GM19372 (cell line): ENCODE measurements around the gene CCDC69.

ENCODE experiments used
- ATAC-seq: cut with Tn5 transposase; IDR thresholded peaks from one replicate; pipeline ENCODE4 v1.9.1; 2021; ENCODE audit warnings: mild to moderate bottlenecking, low read depth, moderate library complexity; ENCODE audit not compliant: unreplicated experiment

The CCDC69 gene

DNA sequence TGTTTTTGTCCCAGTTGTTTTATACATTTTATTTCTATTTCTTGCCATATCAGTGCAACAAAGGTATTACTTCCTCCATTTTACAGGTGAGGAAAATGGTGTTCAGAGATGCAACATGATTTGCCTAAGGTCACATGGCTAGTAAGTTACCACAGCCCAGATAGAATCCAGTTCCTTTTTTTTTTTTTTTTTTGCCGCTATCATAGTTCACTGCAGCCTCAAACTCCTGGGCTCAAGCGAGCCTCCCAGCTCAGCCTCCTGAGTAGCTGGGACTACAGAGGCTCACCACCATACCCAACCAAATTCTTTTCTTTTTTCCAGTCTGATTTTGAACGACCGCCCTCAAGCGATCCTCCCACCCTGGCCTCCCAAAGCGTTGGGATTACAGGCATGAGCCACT lies 480 bp upstream of the CCDC69 start:
- ATAC-seq: no peak

DNA sequence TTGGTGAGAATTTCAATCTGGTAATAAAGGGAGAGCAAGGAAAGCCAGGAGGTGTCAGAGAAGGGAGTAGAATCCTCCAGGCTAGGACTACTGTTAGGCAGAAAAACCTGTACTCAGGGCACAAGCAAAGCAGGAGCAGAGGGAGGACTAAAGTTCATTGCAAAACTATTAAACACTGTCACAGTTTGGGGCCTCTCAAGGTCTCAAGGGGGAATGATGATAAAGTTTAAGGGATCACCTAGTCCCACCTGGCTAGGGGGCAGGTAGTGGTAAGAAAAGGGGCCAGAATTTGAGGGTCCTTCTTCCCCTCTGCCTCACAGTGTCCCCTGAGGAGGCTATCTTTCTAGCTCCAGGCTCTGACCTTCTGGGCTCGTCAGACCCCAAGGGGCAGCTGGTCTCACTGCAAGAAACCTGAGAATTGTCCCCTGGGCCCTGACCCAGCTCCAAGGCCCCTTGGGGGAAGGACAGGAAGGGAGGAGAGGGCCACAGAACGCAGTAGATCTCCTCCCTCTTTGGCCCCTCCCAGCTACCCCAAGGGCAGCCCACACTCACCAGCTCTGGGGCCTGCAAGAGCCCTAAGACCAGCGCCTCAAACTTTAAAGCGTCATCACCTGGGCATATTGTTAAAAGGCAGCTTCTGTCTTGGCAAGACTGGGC lies 974 bp downstream of the CCDC69 start:
- ATAC-seq: peak; percentile 66

DNA sequence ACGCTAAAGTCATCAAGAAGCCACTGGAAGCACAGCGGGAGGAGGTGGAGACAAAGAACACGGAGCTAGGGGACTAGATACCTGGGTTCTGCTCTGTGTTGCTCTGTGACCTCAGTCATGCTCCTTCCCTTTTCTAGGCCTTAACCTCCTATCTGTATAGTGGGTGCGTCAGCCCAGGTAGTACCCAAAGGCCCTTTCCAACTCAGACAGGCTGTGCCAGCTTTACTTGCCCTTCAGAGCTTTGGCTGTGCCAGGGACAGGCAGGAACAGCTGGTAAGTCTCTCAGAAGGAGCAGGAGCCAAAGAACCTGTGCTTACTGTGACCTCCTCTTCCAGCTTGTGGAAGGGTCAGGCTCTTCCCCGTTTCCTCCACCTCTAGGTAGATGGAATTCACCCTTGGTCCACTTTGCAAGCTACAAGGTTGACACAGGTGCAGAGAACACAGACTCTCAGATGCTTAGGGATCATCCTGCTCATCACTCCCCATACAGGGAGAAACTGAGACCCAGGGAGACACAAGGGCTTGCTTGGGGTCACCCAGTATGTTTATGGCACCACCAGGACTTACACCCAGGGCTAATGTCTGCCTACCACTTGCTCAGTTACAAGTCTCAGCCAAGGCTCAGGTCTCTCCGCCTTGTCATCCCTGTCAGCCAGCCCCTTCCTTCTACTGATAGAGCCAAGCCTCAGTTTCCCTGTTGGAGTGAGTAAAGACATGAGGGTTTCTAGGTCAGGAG lies 1.7 kb downstream of the CCDC69 start:
- ATAC-seq: no peak

DNA sequence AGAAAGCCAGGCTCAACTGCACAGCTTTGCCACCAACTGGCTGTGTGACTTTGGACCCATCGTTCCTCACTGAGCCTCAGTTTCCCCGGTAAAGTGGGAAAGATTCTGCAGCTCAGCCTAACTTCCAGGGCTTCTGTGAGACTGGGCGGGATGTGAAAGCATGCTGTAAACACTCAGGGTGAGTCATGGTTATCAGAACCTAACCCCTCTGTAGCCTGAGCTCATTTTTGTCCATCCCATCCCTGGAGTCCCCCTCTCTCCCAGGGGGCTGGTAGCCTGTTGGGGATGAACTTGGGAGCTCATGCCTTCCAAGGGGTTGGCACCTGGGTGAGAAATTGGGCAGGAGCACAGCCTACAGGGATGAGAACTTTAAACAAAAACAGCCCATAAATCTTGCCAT lies 2.3 kb downstream of the CCDC69 start:
- ATAC-seq: no peak

DNA sequence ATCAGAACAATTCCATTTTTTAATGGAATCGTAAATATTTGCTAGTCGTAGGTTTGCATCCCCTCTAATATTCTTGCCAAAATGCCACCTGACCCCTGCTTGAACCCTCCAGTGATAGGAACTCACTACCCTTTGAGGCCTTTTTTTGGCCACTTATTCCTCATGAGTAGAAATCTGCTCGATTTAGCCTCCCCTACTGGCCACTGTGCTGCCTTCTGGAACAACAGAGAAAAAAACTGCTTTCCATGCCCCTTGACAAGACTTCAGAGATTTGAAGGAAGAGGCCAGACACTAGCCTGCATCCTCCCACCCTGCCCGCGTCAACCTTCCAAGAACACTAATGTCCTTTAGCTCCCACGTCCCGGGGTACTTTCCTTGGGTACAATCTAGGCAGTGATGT lies 4.1 kb downstream of the CCDC69 start:
- no peak for ATAC-seq

DNA sequence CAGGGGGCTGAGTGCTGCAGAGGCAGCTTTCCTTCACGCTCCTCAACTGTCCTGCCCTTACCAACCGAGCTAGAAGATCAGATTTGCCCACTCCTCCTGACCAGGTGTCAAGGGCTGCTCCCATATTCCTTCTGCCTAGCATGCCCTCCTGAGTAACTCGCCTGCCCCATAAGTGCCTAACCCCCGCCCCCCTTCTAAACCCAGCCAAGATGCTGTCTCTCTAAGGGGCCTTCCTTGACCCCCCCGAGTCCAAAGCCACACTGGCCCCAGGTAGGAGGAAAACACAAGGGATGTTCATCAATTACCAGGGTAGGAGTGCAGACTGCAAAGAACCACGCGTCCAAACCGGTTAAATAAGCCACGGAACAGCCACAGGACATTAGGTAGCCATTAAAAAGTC lies 4.8 kb downstream of the CCDC69 start:
- ATAC-seq: no peak

DNA sequence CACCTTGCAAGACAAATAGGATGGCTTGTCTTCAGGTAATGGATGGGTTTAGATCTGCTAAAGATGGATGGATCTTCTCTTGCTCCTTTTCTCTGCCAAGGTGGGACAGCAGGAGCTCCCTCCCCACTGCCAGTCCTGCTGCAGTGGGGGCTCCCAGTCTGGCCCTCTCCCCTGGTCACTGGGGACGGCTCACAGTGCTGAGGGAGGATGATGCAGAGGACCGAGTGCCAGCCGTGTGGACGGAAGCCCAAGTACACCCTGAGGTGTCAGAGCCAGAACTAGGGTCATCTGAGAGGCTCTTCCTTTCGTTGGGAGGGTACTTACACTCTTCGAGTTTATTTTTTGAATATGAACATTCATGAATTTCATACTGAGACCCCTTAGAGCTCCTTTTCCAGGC lies 5.7 kb downstream of the CCDC69 start:
- no peak for ATAC-seq

DNA sequence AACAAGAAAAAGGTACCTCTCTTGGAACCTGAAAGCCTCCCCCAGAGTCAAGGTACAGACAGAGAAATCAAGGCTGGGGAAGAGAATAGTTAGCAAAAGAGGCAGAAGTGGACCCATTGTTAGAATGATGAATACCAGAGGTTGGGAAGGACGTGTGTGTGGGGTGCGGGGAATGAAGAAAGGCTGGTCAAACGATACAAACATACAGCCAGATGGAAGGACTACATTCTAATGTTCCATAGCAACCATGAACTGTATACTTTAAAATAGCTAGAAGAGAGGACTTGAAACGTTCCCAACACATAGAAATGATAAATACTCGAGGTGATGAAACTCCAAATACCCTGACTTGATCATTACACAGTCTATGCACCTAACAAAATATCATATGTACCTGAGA lies 7.1 kb downstream of the CCDC69 start:
- no peak for ATAC-seq

DNA sequence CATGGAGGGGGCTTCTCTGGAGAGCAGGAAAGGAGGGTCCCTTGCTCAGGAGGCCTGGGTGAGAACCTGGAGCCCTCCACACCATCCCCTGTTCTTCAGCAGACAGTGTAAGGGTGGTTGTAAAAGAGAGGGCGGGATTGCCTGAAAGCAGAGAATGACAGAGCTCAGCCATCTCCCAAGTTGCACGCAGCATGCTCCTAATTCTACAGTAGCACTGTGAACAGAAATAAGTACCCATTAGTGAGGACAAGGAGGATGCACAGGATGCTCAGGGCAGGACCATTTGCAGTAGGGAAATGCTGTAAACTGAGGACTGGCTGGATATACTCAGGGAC lies 8.4 kb downstream of the CCDC69 start:
- no peak for ATAC-seq

DNA sequence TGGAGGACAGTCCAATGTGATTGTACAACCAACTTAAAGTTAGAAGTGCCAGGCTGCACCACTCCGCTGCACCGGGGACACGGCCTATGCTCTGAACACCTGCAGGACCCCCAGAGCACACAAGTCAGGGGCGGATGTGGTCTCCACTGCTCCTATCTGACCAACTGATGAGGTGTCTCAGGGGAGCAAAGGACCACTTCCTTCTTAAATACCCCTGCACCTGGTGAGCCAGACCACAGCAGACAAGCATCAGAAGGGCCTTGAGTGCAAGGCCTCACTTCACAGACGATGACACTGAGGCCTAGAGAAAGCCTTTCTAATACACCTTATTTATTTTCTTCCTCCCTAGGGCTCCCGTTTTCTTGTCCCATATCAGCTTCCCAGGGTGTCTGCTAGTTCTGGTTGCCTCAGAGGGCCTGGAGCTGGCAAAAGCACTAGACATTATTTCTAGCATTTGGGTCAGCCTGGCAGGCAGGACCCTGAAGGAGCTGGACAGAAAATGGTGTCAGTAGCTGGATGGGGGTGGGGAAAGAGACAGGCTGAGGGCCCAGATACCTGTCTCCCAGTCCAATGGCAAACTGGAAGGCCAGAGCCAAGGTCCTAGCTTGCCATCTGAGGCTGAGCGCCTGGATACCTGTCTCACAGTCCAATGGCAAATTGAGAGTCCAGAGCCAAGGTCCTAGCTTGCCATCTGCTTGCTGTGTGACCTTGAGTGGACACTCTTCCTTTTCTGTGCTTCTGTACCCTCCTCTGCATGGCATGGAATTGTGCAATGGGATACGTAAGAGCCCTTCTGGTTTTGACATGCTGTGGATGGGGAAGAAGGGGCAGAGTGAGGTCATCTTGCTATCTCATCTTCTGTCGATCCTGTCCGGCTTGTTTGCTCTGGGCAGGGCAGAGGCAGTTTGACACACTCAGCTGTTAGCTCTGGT lies 9.0 kb downstream of the CCDC69 start:
- ATAC-seq: peak; percentile 44

DNA sequence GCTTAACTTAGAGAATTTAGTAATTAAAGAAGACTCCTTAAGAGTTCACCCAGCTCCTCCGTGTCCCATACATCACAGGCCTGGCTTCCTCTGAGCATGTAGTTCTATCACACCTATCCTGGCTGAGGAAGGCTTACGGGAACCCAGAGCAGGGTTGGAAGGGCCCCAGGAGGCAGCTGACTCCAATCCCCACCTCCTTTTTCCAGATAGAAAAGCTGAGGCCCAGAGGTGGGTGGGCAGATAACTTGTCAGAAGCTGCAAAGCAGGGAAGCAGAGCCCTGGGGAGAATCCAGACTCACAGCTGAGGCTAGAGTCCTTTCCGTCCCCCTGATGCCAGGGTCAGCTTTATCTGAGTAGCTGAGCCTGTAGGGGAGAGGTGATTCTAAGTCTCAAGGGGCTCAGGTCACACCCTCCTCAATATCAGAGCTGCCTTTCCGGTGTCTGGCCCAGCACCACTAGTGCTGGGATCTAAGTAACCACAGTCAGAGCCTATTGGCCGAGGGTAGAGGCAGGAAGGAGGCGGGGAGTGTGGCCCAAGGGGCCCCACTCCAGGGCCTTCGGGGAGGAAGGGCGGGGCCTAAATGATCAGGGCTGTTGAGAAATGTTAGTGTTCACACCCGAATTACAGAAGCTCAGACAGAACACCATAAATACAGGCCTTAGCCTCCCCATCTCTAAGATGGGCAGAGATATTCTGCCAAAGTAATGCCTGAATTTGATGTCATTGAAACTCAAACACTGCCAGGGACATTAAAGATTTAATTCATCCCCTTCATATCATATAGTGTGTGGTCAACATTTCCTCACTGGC lies 9.9 kb downstream of the CCDC69 start:
- peak; percentile 77 for ATAC-seq

DNA sequence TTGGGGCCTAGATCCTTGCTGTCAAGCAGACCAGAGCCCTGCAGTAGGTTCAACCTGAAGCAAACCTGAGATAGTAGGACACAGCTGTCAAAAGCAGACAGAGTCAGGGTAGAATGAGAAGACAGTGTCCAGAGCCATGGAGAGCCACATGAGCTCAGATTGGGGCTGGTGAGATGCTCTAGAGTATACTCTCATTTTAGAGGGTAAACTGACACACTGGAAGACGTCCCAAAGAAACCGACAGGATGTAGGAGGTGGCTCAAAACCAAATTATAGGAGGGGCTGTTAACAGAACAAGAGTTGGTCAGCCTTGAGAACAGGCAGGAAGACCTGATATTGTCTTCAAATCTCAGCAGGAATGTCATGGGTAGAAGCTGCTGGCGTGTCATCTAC lies 11.5 kb downstream of the CCDC69 start:
- ATAC-seq: no peak

DNA sequence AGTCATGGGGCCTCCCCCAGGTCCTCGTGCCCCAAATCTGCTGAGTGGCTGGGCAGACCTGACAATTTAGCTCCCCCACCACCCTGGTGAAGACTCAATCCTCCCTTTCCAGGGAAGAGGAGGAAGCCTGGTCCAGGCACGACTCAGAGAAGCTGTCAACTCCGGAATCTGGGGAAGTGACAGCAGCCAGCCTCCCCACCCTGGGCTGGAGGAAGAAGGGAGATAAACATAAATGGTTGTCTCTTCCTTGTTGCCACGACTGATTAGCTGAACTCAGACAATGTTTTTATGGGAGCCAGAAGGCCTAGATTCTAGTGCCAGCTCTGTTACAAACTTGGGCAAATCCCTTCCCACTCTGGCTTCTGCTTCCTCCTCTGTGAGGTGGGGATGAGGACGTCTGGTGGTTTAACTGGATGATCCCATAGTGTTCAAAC lies 15.4 kb downstream of the CCDC69 start:
- no peak for ATAC-seq

DNA sequence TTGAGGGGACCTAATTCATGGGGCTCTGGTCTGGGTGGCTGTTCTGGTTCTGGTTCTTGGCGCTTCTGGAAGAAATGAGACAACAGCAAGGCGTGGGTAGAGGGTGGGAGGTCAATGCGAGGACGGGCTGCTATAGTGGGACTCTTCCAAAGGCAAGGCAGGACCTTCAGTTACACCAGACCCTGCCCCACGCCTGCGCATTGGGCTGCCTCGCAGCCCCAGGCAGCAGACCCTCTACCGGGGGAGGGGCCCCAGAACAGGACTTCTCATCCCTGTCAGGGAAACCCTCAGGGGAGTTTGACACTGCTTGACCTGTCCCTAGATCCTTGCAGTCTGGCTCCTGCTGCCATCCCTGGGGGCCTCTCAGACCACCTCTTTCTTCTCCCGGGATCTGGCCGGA lies 18.5 kb downstream of the CCDC69 start:
- no peak for ATAC-seq

DNA sequence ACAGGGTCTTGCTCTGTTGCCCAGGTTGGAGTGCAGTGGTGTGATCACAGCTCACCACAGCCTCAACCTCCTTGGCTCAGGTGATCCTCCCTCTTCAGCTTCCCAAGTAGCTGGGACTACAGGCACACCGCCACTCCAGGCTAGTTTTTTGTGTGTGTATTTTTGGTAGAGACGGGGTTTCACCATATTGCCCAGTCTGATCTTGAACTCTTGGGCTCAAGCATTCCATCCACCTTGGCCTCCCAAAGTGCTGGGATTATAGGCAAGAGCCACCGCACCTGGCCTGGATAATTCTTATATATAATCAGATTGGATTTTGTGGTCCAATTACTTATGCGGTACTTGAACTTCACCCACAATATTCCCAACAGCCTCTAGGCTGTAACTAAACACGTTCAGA lies 19.8 kb downstream of the CCDC69 start:
- no peak for ATAC-seq

DNA sequence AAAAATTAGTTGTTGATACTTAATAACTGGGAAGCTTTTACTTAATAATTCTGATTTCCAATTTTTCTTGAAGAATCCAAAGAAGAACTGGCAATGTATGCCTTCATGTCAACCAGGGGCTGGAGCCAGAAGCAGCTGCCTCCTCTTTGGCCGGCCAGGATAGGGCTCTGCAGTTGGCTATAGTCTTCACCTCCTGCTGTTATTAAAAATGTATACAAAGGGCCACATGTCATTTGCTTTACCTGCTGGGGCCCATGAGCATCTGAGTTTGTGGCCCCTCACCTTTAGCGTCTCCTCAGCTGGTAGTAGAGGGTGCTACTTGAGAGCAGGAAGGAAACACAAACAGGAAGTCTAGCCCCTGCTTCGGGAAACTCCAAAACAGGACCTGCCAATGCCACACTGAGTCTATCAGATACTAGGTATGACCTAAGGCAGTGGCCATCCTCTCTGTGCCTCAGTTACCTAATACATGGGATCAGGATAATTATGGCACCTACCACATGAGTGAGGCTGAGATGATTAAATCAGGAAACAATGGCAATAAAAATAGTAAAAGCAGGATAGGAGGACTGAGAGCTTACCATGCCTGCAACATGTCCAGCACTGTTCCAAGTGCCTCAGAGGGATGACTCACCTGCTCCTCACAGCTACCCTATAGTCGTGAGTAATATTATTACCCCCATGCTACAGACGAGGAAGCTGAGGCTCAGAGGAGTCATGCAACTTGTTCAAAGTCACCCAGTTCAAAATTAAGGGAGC lies 21.3 kb downstream of the CCDC69 start:
- ATAC-seq: no peak

DNA sequence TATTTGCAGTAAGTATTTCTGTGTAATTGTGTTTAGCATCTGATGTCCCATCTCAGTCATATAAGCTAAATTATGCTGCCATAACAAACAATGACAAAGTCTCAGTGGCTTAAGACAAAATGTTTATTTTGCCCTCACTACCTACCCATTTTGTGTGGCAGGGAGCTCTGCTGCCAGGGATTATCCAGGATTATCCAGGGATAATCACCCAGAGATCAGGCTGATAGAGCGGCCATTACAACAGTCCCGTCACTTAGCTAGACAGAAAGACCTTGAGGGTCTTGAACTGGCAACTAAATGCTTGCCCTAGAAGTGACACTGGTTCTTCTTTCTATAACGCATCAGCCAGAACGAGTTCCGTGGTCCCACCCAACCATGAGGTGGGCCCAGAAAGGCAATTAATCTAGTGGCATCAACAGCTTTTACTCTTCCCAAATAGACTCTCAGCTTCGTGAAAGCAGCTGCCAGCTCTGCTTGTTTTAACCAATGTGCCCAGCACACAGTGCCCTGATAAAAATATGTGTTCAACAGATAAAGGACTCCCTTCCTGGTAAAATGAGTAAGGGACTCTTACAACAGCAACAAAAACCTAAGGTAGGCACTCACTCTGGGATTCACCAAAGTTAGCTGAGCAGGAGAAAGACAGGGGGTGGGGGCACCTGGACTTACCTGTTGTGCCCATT lies 22.8 kb downstream of the CCDC69 start:
- ATAC-seq: no peak

DNA sequence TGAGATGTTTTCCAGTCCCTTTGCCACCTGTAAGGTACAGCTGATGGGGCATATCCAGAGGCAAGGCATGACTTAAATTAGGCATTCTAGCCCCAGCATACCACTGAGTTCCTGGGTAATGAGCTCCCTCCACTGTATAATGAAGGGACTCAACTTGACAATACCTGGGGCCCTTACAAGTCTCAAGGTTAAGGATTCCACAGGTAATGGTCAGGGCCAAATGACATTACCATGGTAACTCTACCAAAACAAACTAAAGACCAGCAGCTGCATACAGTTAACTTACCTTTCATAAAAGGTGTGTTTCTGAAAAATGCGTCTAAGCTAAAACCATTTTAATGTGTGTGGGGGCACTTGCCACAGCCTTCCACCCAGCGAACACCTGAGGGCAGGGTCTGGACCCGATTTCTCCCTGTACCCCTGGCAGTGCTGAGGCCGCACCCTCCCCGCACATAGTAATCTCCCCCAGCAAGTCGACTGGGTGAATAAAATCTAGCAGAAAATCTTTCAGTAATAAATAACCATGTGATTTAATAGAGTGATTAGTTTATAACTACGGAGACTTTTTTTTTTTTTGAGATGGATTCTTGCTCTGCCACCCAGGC lies 24.2 kb downstream of the CCDC69 start:
- no peak for ATAC-seq

DNA sequence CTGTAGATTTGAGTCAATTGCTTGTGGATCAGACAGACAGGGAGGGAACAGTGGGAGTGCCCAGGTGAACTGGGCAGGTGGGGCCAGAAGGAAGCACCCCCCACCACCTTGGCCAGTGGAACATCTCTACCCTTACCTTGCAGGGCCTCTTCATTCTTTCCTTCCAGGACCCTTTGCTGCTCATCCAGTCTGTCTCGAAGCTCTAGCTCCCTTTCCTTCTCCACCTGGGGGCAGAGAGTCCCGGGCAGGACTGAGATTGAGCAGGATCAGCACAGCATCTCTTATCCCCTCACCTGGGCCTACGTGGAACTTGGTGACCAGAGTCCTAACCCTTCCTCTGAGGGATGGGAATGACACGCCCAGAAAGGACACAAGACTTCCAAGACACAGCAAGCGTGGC lies 25.0 kb downstream of the CCDC69 start:
- ATAC-seq: no peak
